SK-N-SH (cell line): ENCODE measurements around the gene FCER1G.

Source experiments
- EZH2phosphoT487 ChIP-seq: fragments of 200-600 bp; sonication (generic); IDR thresholded peaks from 2 replicates; pipeline ENCODE4 v1.6.1; 2017; ENCODE audit warnings: low read depth, mixed run types, mild to moderate bottlenecking, antibody characterized with exemption, moderate library complexity, borderline replicate concordance
- GABPA ChIP-seq: IDR thresholded peaks from 2 replicates; pipeline ENCODE4 v1.4.0; 2012; ENCODE audit warnings: low read depth, mild to moderate bottlenecking
- GATA2 ChIP-seq: sonication (generic); formaldehyde crosslinking; IDR thresholded peaks from 2 replicates; pipeline ENCODE4 v1.5.0; 2020; ENCODE audit warnings: mild to moderate bottlenecking, missing genetic modification reagents
- POLR2AphosphoS5 ChIP-seq: IDR thresholded peaks from 2 replicates; pipeline ENCODE4 v1.6.1; 2012; ENCODE audit warnings: low read depth, low read length
- RAD21 ChIP-seq: IDR thresholded peaks from 2 replicates; pipeline ENCODE4 v1.6.1; 2012; ENCODE audit warnings: mild to moderate bottlenecking, low read length
- RCOR1 ChIP-seq: fragments of 150-350 bp; IDR thresholded peaks from 2 replicates; pipeline ENCODE4 v1.6.1; 2017; ENCODE audit warnings: antibody characterized with exemption, low read length
- SIN3A ChIP-seq: IDR thresholded peaks from 2 replicates; pipeline ENCODE4 v1.6.1; 2012; ENCODE audit warnings: low read depth, mild to moderate bottlenecking, low read length, moderate library complexity, borderline replicate concordance
- SMC3 ChIP-seq: IDR thresholded peaks from 2 replicates; pipeline ENCODE4 v1.6.1; 2012; ENCODE audit warnings: low read depth, low read length, improper control_type of control experiment
- TAF1 ChIP-seq: IDR thresholded peaks from 2 replicates; pipeline ENCODE4 v1.6.1; 2012; ENCODE audit warnings: low read depth, mild to moderate bottlenecking, low read length, moderate library complexity, borderline replicate concordance
- TF ChIP-seq, protein P1 (sequence below): fragments of 200-600 bp; sonication (generic); IDR thresholded peaks from 2 replicates; pipeline ENCODE4 v1.6.1; 2017; ENCODE audit warnings: antibody characterized with exemption, mild to moderate bottlenecking, moderate library complexity
- TF ChIP-seq, protein P2 (sequence below): IDR thresholded peaks from 2 replicates; pipeline ENCODE4; 2012
- TF ChIP-seq, protein P3 (sequence below): IDR thresholded peaks from 2 replicates; pipeline ENCODE4 v1.6.1; 2012; ENCODE audit warnings: mild to moderate bottlenecking, low read depth, low read length, moderate library complexity

DNA sequence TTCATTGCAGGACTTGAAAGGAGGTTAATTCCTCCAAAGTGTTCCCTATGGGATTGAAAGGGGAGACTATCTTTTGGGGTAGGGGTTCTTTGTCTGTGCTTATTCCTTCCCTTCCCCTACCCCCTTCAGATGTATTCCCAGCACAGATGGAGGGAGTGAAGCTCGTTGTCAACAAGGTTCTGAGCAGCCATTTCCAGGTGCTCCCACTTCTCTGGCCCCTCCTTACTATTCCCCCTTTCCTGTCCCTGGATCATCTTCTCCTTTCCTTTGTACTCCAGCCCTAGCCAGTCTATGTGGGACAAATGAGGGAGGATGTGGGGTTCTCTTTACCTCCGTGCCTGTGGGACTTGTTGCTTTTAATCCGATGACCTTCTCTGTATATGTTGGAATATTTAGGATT is 11.7 kb downstream of the FCER1G start:
- TF ChIP-seq GATA2 (CRISPR knock-in tag), result no peak
- TF ChIP-seq SMC3, result no peak
- TF ChIP-seq, protein P1, sequence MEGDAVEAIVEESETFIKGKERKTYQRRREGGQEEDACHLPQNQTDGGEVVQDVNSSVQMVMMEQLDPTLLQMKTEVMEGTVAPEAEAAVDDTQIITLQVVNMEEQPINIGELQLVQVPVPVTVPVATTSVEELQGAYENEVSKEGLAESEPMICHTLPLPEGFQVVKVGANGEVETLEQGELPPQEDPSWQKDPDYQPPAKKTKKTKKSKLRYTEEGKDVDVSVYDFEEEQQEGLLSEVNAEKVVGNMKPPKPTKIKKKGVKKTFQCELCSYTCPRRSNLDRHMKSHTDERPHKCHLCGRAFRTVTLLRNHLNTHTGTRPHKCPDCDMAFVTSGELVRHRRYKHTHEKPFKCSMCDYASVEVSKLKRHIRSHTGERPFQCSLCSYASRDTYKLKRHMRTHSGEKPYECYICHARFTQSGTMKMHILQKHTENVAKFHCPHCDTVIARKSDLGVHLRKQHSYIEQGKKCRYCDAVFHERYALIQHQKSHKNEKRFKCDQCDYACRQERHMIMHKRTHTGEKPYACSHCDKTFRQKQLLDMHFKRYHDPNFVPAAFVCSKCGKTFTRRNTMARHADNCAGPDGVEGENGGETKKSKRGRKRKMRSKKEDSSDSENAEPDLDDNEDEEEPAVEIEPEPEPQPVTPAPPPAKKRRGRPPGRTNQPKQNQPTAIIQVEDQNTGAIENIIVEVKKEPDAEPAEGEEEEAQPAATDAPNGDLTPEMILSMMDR, result no peak
- TF ChIP-seq TAF1, result no peak
- TF ChIP-seq, protein P2, sequence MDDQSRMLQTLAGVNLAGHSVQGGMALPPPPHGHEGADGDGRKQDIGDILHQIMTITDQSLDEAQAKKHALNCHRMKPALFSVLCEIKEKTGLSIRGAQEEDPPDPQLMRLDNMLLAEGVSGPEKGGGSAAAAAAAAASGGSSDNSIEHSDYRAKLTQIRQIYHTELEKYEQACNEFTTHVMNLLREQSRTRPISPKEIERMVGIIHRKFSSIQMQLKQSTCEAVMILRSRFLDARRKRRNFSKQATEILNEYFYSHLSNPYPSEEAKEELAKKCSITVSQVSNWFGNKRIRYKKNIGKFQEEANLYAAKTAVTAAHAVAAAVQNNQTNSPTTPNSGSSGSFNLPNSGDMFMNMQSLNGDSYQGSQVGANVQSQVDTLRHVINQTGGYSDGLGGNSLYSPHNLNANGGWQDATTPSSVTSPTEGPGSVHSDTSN, result no peak
- no peak for TF ChIP-seq SIN3A
- no peak for TF ChIP-seq GABPA
- TF ChIP-seq POLR2AphosphoS5, result no peak
- TF ChIP-seq EZH2phosphoT487, result no peak
- TF ChIP-seq, protein P3, sequence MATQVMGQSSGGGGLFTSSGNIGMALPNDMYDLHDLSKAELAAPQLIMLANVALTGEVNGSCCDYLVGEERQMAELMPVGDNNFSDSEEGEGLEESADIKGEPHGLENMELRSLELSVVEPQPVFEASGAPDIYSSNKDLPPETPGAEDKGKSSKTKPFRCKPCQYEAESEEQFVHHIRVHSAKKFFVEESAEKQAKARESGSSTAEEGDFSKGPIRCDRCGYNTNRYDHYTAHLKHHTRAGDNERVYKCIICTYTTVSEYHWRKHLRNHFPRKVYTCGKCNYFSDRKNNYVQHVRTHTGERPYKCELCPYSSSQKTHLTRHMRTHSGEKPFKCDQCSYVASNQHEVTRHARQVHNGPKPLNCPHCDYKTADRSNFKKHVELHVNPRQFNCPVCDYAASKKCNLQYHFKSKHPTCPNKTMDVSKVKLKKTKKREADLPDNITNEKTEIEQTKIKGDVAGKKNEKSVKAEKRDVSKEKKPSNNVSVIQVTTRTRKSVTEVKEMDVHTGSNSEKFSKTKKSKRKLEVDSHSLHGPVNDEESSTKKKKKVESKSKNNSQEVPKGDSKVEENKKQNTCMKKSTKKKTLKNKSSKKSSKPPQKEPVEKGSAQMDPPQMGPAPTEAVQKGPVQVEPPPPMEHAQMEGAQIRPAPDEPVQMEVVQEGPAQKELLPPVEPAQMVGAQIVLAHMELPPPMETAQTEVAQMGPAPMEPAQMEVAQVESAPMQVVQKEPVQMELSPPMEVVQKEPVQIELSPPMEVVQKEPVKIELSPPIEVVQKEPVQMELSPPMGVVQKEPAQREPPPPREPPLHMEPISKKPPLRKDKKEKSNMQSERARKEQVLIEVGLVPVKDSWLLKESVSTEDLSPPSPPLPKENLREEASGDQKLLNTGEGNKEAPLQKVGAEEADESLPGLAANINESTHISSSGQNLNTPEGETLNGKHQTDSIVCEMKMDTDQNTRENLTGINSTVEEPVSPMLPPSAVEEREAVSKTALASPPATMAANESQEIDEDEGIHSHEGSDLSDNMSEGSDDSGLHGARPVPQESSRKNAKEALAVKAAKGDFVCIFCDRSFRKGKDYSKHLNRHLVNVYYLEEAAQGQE, result no peak
- TF ChIP-seq RAD21, result no peak
- no peak for TF ChIP-seq RCOR1
